ENCODE data around the gene ABCA7.
"Not testable (repeated sequence)": the region's sequence is repeated elsewhere in the genome, so short reads cannot be mapped to it uniquely, and the experiment has no call there.

ABCA7 gene

GRCh38 chr19:1107661-1108261 is 67.9 kb downstream of the ABCA7 start:
- DNase-seq: no peak

- DNase-seq: no peak
Observed at GRCh38 chr19:1108291-1109031, 68.6 kb downstream of the ABCA7 start.

GRCh38 chr19:1109032-1109551 is 69.2 kb downstream of the ABCA7 start:
- DNase-seq: no peak

- DNase-seq: no peak
Observed at GRCh38 chr19:1109697-1110671, 70.1 kb downstream of the ABCA7 start.

GRCh38 chr19:1110809-1111640 is 71.1 kb downstream of the ABCA7 start:
- no peak for DNase-seq

- DNase-seq: no peak
Observed at GRCh38 chr19:1111641-1112267, 71.8 kb downstream of the ABCA7 start.

- no peak for DNase-seq
Observed at GRCh38 chr19:1112268-1113029, 72.5 kb downstream of the ABCA7 start.

GRCh38 chr19:1113030-1113985 is 73.4 kb downstream of the ABCA7 start:
- peak; percentile 74 for DNase-seq

- no peak for DNase-seq
Observed at GRCh38 chr19:1113986-1114483, 74.1 kb downstream of the ABCA7 start.

GRCh38 chr19:1114728-1115127 is 74.8 kb downstream of the ABCA7 start:
- not testable (repeated sequence) for DNase-seq
